MV-4-11 (cell line): ENCODE results near the gene CLEC17A.
"Not testable (repeated sequence)": the region's sequence is repeated elsewhere in the genome, so short reads cannot be mapped to it uniquely, and the experiment has no call there.

Experiments
- DNase-seq: peaks from one replicate; lab custom pipeline; 2025; lab: John Stamatoyannopoulos, UW

The CLEC17A gene

DNA sequence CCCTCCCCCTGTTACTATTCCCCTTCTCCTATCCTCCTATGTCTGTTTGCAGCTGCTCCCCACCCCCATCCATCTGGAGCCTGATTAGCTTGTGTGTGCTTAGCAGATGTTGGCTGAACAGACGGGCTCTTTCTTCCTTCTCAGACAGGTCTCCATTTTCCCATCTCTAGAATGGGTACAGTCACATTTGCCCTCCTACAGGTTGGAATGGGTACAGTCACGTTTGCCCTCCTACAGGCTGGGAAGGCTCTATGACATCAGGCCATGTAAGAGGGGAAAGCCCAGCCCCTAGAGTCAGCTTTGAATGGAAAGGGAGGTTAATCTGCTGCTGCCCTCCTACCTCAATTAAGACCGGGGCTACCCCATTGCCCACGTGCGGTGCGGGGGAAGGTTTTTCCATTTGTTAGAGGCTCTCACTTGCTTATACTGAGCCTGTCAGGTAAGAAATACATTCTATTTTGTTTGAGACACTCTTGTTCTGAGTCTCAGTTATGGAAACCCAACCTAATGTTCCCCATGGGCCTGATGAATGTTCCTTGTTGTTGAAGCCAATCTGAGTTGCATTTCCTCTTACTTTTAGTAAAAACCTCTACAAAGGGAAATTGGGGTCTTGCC is 2.2 kb upstream of the CLEC17A start:
- no peak for DNase-seq

DNA sequence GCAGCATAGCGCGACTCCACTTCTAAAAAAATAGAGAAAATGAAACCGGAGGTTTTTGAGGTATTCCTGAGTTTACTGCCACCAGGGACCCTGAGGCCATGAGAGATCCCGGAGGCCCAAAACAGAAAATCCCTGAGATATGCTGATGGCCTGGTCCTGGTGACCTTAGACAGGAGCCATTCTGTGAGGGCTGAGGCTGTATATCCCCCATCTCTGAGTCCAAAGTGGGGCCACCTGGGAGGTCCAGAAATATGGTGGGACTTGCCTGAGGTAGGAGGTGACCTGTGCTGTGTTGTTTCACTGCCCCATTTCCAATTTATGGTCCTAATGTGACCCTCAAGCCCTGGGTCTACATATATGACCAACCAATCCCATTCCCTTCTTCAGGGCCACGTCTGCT is 1.5 kb downstream of the CLEC17A start:
- DNase-seq = not testable (repeated sequence)

DNA sequence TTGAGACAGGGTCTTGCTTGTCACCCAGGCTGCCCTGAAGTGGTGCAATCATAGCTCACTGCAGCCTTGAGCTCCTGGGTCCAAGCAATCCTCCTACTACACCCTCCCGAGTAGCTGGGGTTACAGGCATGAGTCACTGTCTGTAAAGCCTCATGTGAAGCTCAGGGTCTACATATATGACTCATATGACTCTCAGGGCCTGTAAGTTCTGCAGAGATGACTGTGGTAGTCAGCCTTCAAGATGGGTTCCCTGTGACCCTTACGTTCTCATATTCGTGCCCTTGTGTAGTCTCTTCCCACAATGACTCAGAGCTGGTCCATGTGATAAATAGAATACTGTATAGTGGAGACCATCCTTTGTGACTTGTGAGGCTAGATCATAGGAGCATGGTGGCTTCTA is 2.3 kb downstream of the CLEC17A start:
- peak; percentile 98 for DNase-seq

DNA sequence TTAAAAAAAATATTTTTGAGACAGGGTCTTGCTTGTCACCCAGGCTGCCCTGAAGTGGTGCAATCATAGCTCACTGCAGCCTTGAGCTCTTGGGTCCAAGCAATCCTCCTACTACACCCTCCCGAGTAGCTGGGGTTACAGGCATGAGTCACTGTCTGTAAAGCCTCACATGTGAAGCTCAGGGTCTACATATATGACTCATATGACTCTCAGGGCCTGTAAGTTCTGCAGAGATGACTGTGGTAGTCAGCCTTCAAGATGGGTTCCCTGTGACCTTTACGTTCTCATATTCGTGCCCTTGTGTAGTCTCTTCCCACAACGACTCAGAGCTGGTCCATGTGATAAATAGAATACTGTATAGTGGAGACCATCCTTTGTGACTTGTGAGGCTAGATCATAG is 6.5 kb downstream of the CLEC17A start:
- DNase-seq = peak; percentile 74

DNA sequence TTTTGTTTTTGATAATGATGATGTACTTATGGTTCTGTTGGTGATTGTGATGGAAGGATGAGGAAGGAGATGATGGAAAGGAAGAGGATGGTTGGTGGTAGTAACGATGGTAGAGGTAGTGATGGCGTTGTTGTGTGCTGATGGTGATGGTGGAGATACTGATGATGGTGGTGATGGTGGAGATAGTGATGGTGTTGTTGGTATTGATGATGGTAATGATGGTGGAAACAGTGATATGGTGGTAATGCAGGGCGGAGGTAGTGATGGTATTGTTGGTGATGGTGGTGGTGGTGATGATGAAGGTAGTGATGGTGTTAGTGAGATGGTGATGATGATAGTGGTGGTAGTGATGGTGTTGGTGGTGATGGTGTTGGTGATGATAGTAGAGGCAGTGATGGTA is 12.7 kb downstream of the CLEC17A start:
- no peak for DNase-seq

DNA sequence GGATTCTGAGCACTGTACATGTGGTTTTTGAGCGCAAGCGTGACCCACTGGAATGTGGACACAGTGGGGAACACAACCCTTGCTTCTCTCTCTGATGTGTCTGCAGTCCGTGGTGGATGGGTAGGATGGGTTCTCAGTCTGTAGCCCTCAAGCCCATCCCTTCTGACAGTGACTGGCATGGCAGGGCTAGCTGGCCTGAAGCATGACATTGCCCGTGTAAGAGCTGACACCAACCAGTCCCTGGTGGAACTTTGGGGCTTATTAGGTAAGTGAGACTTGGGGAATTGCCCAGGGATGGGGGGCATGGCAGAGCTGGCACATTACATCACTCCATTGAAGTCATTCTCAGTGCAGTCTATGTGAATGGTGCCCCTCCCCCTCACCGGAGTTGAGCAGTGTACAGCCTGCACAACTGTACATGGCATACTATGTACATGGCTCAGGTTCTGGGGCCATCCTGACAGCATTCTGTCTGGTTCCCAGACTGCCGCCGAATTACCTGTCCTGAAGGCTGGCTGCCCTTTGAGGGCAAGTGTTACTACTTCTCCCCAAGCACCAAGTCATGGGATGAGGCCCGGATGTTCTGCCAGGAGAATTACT is 16.8 kb downstream of the CLEC17A start:
- DNase-seq = no peak

DNA sequence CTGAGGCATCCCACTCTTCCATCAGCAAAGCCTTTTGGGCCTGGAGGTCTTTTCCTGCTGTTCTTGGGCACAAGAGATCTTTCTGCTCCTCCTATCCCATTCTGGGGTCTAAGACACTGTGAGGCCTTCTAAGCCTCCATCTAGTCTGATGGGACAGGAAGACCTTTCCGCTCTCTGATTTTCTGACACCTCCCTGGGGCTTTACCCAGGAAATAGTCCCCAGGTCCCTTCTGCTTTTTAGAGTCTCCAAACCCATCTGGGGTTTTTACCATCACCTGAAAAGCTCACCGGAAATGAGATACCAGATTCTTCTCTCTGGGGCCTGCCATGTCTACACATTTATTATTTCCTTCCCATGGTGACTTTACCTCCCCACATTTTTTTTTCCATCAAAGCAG is 21.1 kb downstream of the CLEC17A start:
- no peak for DNase-seq

DNA sequence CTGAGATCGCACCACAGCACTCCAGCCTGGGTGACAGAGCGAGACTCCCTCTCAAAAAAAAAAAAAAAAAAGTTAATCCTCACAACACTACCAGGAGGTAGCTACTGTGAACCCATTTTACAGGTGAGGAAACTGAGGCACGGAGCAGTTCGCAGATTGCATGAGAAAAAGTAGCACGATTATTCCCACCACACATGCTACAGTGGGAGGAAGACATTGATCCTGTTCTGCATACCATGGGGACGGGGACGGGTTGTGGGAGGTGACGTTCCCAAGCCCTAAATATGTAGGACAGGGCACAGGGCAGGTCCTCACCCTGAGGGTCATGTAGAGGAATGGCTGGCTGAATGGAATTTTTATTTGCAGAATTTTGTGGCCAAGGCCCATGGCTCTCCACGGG is 23.7 kb downstream of the CLEC17A start:
- DNase-seq = no peak

DNA sequence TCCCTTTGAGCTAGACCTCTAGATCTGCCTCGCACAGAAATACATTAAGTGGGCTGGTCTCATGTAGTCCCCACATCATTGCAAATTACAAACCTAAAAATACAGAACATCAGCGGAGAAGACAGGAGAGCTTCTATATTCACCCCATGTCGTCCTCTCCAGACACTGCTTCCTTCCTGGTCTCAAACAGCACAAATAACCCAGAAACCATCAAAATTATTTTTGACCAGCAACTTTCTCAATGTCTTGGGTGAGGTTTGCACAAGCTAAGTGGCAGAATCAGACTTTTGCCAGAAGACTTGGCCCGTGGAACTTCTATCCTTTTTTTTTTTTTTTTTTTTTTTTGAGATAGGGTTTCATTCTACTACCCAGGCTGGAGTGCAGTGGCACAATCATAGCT is 28.2 kb downstream of the CLEC17A start:
- peak; percentile 75 for DNase-seq

DNA sequence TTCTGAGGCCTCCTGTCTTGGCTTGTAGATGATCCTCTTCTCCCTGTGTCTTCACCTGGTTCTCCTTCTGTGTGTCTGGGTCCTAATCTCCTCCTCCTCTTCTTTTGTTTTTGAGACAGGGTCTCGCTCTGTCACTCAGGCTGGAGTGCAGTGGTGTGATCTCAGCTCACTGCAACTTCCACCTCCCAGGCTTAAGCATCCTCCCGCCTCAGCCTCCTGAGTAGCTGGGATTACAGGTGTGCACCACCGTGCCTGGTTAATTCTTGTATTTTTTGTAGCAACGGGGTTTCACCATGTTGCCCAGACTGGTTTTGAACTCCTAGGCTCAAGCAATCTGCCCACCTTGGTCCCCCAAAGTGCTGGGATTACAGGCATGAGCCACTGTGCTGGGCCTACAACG is 29.4 kb downstream of the CLEC17A start:
- not testable (repeated sequence) for DNase-seq

DNA sequence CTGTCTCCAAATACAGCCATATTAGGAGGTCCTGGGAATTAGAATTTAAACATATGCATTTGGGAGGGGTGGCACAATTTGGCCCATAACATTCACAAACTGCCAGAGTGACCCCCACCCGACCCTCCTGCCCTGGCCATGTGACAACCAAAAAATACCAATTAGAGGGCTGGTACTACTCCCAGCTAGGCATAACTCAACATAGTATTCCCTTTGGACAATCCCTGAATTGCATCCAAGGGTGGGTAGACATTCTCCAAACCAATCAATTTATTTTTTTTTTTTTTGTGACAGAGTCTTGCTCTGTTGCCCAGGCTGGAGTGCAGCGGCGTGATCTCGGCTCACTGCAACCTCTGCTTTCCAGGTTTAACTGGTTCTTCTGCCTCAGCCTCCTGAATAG is 29.8 kb downstream of the CLEC17A start:
- DNase-seq = no peak

DNA sequence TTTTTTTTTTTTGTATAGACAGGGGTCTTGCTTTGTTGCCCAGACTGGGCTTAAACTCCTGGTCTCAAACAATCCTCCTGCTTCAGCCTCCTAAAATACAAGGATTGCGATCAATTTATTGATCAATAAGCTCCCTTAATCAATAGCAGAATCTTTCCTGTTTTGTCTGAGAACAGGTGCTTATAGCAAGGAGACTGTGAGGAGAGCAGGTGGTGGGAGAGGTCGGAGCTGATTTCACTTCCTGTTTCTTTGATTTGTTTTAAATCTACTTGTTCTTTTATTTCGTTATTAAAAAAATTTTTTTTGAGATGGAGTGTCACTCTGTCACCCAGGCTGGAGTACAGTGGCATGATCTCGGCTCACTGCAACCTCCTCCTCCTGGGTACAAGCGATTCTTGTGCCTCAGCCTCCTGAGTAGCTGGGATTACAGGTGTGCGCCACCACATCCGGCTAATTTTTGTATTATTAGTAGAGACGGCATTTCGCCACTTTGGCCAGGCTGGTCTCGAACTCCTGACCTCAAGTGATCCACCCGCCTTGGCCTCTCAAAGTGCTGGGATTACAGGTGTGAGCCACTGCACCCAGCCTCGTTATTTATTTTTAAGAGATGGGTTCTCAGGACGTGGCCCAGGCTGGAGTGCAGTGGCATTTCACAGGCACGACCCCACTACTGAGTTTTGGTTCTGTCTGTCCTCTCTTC is 30.7 kb downstream of the CLEC17A start:
- peak; percentile 34 for DNase-seq

DNA sequence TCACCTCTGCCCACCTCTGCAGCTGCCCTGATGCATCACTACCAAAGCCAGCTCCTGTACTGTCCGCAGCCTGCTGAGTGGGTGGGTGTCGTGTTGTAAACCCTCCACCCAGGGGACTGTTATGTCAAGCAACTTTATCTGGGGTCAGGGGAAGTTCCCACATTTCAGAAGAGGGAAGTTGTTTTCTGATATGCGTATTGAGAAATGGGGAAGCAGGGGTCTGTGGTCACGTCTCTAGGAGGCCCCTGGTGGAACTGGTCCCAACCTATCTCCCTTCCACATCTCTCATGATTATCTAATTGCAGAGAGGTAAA is 31.2 kb downstream of the CLEC17A start:
- DNase-seq = peak; percentile 99

DNA sequence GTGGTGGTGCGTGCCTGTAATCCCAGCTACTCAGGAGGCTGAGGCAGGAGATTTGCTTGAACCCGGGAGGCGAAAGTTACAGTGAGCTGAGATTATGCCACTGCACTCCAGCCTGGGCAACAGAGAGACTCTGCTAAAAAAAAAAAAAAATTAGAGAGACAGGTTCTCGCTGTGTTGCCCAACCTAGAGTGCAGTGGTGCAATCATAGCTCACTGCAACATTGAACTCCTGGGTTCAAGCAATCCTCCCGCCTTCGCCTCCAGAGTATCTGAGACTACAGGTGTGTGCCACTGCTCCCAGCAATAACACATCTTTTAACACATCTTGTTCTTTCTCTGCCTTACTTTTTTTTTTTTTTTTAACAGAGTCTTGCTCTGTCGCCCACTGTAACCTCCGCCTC is 32.7 kb downstream of the CLEC17A start:
- DNase-seq = peak; percentile 44

DNA sequence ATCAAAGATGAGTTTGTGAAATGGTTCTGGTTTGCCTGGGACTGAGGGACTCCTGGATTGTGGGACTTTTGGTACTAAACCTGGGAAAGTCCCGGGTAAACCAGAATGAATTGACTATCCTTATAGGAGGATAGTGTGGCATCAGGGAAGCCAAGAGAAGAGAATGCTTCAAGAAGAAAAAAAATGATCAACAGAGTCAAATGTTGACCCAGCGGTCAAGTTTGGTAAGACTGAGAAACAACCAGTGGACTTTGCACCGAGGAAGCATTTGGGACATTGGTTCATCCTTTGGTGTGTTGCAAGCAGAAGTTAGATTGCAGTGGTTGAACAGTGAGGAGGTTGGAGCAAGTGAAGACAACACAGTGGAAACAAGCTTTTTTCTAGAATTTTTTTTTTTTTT is 33.5 kb downstream of the CLEC17A start:
- DNase-seq = peak; percentile 93

DNA sequence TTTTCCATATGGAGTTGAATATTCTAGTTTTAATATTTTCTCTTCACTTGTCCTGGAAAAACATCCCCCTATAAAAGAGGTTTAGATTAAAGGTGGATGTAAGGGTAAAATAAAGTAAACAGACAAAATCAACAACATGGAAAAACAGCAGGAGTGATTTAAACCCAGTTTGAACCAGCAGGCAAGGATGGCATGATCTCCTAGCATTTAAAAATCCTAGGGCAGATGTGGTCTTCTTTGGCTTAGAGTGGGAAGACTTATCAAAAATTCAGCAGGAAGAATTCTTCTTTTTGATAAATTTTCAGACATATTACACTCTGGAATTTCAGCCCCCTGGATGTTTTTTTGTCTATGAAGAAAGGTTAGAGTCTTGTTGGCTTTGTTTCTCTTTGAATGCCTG is 36.5 kb downstream of the CLEC17A start:
- no peak for DNase-seq

DNA sequence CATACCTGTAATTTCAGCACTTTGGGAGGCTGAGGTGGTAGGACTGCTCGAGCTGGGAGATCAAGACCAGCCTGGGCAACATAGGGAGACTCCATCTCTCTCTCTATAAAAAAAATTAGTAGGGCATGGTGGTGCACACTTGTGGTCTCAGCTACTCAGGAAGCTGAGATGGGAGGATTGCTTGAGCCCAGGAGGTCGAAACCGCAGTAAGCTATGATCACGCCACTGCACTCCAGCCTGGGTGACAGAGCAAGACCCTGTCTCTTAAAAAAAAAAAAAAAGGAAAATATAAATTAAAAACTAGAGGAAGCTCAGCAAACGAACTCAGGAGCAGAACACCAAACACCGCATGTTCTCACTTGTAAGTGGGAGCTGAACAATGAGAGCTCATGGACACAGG is 41.6 kb downstream of the CLEC17A start:
- DNase-seq = not testable (repeated sequence)

DNA sequence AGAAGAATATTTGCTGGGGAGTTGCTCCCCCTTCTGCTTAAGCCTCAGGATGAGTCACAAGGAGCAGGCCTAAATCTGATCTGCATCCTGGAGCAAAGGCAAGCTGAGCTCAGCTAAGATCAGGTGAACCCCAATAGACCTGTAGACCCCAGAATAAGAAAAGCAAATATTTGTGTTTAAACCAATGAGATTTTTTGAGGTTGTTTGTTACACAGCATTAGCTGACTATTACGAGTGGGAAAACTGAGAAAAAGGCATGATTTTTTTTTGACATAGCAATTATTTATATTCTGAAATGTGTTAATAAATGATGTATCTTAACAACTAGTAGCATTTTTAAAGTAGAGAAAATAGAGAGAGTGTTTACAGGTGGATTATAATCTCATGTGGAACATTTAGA is 46.7 kb downstream of the CLEC17A start:
- no peak for DNase-seq

DNA sequence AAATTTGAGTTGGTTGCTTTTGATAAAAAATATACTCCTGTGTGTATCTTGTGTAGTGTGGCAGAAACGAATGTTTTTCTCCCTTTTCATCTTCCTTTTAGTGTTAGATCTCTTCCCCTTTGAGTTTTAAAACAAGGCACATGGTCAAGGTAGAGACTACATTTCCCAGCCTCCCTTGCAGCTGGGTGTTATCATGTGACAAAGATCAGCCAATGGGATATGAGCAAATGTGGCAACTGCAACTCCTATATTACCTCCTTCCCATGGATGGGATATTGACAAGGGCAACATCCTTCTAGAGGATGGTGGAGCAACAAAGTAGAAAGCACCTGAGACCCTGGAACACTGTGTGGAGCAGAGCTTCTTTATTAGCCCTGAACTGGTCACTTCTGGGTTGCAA is 49.4 kb downstream of the CLEC17A start:
- peak; percentile 77 for DNase-seq

DNA sequence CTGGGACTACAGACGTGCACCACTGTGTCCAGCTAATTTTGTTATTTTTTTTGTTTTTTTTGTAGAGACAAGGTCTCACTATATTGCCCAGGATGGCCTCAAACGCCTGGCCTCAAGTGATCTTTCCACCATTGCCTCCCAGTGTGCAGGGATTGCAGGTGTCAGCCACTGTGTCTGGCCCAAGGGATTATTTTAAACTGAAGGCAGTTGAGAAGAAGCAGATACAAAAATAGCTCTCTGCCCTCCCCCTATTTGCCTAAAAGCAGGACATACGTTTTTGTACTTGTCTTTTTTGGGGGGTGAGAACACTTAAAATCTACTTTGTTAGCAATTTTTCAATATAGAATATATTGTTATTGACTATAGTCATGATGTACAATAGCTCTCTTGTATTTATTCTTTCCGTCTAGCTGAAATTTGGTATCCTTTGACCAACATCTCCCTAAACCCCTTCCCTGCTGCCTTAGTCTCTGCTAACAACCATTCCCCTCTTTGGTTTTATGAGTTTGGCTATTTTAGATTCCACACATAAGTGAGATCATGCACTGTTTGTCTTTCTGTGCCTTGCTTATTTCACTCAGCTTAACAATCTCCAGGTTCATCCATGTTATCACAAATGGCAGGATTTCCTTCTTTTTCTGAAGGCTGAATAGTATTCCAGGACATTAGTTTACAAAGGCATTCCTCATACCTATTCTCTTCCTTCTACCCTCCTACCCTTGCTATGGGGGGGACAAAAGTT is 56.8 kb downstream of the CLEC17A start:
- peak; percentile 13 for DNase-seq

DNA sequence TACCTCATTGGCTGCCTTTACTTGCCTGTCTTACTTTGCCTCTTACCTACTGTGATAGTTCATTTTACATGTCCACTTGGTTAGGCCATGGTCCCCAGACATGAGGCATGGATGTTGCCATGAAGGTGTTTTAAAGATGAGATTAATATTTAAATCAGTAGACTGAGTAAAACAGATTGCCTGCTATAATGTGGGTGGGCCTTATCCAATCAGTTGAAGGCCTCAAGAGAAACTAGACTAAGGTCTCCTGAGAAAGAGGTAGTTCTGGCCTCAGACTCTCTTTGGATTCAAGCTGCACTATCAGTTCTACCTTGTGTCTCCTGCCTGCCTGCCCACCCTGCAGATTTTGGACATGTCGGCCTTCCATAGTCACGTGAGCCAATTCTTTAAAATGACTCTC is 65.6 kb downstream of the CLEC17A start:
- no peak for DNase-seq

DNA sequence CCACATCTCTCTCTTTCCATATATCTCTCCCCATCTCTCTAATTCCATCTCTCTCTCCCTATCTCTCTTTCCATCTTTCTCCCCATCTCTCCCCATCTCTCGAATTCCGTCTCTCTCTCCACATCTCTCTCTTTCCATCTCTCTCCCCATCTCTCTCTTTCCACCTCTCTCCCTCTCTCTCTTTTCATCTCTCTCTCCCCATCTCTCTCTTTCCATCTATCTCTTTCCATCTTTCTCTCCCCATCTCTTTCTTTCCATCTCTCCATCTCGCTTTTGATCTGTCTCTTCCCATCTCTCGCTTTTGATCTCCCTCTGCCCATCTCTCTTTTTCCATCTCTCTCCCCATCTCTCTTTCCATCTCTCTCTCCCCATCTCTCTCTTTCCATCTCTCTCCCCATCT is 66.1 kb downstream of the CLEC17A start:
- no peak for DNase-seq

DNA sequence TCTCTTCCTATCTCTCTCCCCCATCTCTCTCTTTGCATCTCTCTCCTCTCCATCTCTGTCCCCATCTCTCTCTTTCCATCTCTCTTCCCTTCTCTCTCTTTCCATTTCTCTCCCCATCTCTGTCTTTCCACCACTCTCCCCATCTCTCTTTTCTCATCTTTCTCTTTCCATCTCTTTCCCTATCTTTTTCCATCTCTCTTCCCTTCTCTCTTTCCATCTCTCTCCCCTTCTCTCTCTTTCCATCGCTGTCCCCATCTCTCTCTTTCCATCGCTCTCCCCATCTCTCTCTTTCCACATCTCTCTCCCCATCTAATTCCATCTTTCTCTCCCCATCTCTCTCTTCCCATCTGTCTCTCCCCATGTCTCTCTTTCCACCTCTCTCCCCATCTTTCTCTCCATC is 67.3 kb downstream of the CLEC17A start:
- DNase-seq = no peak
